ENCODE data around the gene CSNK1G1.
"Not testable (repeated sequence)": the region's sequence is repeated elsewhere in the genome, so short reads cannot be mapped to it uniquely, and the experiment has no call there.

The CSNK1G1 gene

DNA sequence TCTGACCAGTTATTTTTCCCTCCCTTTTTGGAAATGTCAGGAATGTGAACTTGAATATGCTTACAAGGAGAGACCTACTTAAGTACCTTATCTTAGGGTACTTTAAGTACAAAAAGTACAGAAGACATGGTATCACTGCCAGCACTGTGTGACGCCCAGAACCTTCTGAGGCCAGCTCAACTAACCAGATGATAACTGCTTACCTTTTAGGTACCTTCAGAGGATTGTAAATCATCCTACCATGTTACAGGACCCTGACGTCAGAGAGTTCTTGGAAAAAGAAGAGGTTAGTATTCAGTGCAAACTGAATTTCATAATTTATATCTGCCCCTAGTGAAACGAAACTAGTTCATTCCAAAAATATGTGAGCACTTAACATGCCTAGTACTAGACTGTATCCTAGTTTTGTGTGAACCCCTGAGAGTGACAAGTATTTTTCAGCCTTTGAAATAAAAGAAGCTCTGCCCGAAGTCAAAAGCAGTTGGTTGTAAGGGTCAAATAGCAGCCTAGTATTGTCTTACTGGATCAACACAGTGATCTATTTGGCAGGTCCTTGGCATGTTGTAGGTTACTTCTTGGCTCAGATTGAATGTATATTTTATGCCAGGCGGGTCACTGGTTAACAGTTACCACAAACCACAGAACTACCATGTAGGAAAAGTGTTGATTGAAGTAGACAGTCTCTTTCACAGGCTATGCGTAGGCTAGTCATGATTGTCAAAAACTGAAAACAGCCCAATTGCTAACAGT lies 228.3 kb downstream of the CSNK1G1 start:
- H3K27ac ChIP-seq (ENCODE audit: low read depth, low read length): no peak overlapping the region
- H3K36me3 ChIP-seq (ENCODE audit: control insufficient read depth, insufficient read depth, low read length): peaks cover 74% of the 10 kb centered on the region
- no peak overlapping the region for H3K9ac ChIP-seq (ENCODE audit: low read length)
- no peaks in the 10 kb centered on the region for H3K4me1 ChIP-seq (ENCODE audit: control insufficient read depth, insufficient read depth, low read length)
- no peaks in the 10 kb centered on the region for H3K27me3 ChIP-seq (ENCODE audit: control insufficient read depth, insufficient read depth, low read length)
- no peak overlapping the region for H3K4me3 ChIP-seq (ENCODE audit: low read depth, low read length)
- H3K9me3 ChIP-seq (ENCODE audit: control insufficient read depth, insufficient read depth, low read depth, low read length): no peaks in the 10 kb centered on the region

DNA sequence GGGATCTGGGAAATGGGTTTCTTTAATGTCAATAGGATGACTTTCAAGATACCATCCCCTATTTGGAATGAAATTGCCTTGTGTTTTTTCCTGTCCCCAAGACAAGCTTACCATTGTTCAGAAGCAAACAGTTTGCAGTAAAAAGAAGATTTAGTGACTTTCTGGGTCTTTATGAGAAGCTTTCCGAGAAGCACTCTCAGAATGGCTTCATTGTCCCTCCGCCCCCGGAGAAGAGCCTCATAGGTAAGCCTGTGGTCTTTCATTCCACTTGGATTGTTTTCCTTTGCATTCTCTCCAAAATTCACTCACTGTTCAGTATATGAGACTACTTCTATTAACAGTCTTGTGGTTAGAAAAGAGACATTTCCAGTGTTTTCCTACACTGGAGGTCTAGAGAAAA lies 230.0 kb downstream of the CSNK1G1 start:
- peaks cover 69% of the 10 kb centered on the region for H3K36me3 ChIP-seq (ENCODE audit: control insufficient read depth, insufficient read depth, low read length)
- no peaks in the 10 kb centered on the region for H3K27me3 ChIP-seq (ENCODE audit: control insufficient read depth, insufficient read depth, low read length)
- H3K27ac ChIP-seq (ENCODE audit: low read depth, low read length): no peak overlapping the region
- H3K9me3 ChIP-seq (ENCODE audit: control insufficient read depth, insufficient read depth, low read depth, low read length): no peaks in the 10 kb centered on the region
- no peak overlapping the region for H3K9ac ChIP-seq (ENCODE audit: low read length)
- H3K4me1 ChIP-seq (ENCODE audit: control insufficient read depth, insufficient read depth, low read length): no peaks in the 10 kb centered on the region
- H3K4me3 ChIP-seq (ENCODE audit: low read depth, low read length): no peak overlapping the region

DNA sequence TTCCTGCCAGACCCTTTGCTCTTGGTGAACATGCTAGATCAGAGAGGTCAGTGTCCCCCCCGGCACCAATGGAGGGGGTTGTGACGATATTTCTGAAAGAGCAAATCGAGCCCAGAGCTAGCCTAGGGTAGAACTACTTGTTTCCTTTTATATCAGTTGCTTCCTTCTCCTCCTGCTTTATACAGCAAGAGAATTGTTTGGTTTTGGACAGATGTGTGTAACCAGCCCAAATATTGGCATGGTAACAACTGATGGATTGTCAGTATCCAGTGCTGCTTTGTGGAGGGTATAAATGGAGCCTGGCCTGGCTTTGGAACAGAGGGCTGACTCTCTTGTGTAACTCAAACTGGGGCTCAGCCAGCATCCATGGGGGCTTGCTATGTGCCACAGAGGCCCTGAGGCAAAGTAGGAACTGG lies 233.0 kb downstream of the CSNK1G1 start:
- Histone ChIP-seq H3K4me3 (ENCODE audit: low read depth, low read length) (no peak overlapping the region), H3K9me3 (ENCODE audit: control insufficient read depth, insufficient read depth, low read depth, low read length) (no peaks in the 10 kb centered on the region), H3K27ac (ENCODE audit: low read depth, low read length) (no peak overlapping the region), H3K4me1 (ENCODE audit: control insufficient read depth, insufficient read depth, low read length) (no peaks in the 10 kb centered on the region), H3K9ac (ENCODE audit: low read length) (no peak overlapping the region), H3K27me3 (ENCODE audit: control insufficient read depth, insufficient read depth, low read length) (no peaks in the 10 kb centered on the region), H3K36me3 (ENCODE audit: control insufficient read depth, insufficient read depth, low read length) (peaks cover 64% of the 10 kb centered on the region)

DNA sequence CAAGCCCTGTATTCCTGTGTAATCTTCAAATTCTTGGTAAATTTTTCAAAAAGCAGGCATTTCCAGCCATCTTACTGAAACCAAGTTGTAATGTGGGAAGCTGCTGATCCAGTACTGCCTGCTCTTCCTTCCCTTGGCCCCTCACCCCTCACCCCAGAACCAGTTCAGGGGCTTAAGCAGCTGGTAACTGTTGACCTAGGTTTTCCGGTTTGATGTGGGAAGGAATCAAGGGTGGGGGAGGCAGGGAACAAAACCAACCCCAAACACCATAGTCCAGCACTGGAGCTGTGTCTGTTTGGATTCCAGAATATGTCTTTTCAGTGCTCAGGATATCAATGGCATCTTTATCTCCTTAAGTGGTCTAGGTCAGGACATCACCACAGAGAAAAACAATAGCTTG lies 233.5 kb downstream of the CSNK1G1 start:
- Histone ChIP-seq H3K4me1 (ENCODE audit: control insufficient read depth, insufficient read depth, low read length) (no peaks in the 10 kb centered on the region), H3K27ac (ENCODE audit: low read depth, low read length) (no peak overlapping the region), H3K9ac (ENCODE audit: low read length) (no peak overlapping the region), H3K27me3 (ENCODE audit: control insufficient read depth, insufficient read depth, low read length) (no peaks in the 10 kb centered on the region), H3K9me3 (ENCODE audit: control insufficient read depth, insufficient read depth, low read depth, low read length) (no peaks in the 10 kb centered on the region), H3K36me3 (ENCODE audit: control insufficient read depth, insufficient read depth, low read length) (peaks cover 63% of the 10 kb centered on the region), H3K4me3 (ENCODE audit: low read depth, low read length) (no peak overlapping the region)

DNA sequence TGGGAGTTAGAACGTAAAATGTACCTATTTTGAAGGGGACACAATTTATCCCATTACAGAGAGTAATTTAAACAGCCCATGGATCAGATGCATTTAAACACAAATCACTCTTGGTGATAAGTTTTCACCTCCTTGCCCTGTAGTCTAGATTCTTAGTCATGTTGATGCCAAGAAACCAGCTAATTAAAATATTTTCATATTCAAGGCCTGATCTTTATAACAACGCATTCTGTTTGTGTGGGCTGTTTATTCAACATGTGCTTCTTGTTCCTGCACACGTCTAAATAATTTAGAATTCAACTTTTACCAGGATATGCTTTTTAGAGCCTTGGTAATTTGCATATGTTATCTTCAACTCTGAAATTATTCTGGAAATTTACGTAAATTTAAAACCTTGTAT lies 234.4 kb downstream of the CSNK1G1 start:
- Histone ChIP-seq H3K9ac (ENCODE audit: low read length) (no peak overlapping the region), H3K27ac (ENCODE audit: low read depth, low read length) (no peak overlapping the region), H3K4me1 (ENCODE audit: control insufficient read depth, insufficient read depth, low read length) (no peaks in the 10 kb centered on the region), H3K4me3 (ENCODE audit: low read depth, low read length) (no peak overlapping the region), H3K27me3 (ENCODE audit: control insufficient read depth, insufficient read depth, low read length) (no peaks in the 10 kb centered on the region), H3K9me3 (ENCODE audit: control insufficient read depth, insufficient read depth, low read depth, low read length) (no peaks in the 10 kb centered on the region), H3K36me3 (ENCODE audit: control insufficient read depth, insufficient read depth, low read length) (peaks cover 58% of the 10 kb centered on the region)

DNA sequence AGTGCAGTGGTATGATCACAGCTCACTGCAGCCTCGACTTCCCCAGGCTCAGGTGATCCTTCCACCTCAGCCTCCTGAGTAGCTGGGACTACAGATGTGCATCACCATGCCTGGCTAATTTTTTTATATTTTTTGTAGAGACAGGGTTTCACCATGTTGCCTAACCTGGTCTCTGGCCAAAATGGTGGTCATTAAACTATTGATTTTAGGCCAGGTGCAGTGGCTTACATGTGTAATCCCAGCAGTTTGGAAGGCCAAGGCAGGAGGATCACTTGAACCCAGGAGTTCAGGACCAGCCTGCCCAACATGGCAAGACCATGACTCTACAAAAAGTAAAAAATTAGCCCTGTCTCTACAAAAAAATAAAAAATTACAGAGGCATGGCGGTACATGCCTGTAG lies 235.7 kb downstream of the CSNK1G1 start:
- H3K9ac ChIP-seq (ENCODE audit: low read length); H3K27me3 ChIP-seq (ENCODE audit: control insufficient read depth, insufficient read depth, low read length); H3K4me3 ChIP-seq (ENCODE audit: low read depth, low read length); H3K27ac ChIP-seq (ENCODE audit: low read depth, low read length); H3K9me3 ChIP-seq (ENCODE audit: control insufficient read depth, insufficient read depth, low read depth, low read length); H3K4me1 ChIP-seq (ENCODE audit: control insufficient read depth, insufficient read depth, low read length): not testable (repeated sequence)
- H3K36me3 ChIP-seq (ENCODE audit: control insufficient read depth, insufficient read depth, low read length): peaks cover 55% of the 10 kb centered on the region

DNA sequence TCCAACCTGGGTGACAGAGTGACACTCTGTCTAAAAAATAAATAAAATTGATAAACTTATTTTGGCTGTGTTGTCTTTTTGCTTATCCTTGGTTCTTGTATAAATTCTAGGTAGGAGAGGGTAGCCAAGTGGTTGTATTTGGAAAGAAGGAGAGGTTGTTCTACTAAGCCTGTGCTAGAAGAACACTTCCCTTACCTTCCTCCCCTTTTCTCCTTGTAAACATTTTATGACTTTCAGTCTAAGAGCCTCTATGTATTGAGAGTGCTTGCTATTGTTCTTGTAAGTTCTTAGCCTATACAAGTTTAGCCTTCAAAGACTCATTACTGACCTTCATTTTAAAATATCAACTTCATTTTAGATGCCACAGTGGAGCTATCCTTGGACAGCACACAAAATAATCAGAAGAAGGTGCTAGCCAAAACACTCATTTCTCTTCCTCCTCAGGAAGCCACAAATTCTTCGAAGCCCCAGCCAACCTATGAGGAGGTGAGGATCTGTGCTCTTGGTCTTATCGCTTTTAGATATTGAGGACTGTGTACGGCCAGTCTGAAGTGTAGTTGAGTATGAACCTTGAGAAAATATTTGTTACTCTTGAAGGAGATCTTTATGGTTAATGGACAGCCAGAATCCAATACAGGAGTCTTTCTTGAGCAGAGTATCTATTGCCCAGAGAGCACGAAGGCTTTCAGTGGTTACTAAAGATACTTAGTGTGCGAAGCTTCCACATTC lies 238.1 kb downstream of the CSNK1G1 start:
- H3K27me3 ChIP-seq (ENCODE audit: control insufficient read depth, insufficient read depth, low read length): no peaks in the 10 kb centered on the region
- H3K9me3 ChIP-seq (ENCODE audit: control insufficient read depth, insufficient read depth, low read depth, low read length): no peaks in the 10 kb centered on the region
- H3K36me3 ChIP-seq (ENCODE audit: control insufficient read depth, insufficient read depth, low read length): peaks cover 63% of the 10 kb centered on the region
- no peak overlapping the region for H3K9ac ChIP-seq (ENCODE audit: low read length)
- no peak overlapping the region for H3K4me3 ChIP-seq (ENCODE audit: low read depth, low read length)
- no peak overlapping the region for H3K27ac ChIP-seq (ENCODE audit: low read depth, low read length)
- no peaks in the 10 kb centered on the region for H3K4me1 ChIP-seq (ENCODE audit: control insufficient read depth, insufficient read depth, low read length)
